ENCODE data around the gene GNG12.

- TF ChIP-seq EZH2 (IDR thresholded peaks at IDR 0.05; ENCODE audit: insufficient read depth, poor library complexity, severe bottlenecking) (no peak), EZH2phosphoT487 (IDR thresholded peaks at IDR 0.05; ENCODE audit: insufficient read depth, low read depth) (no peak)
These were observed 9.7 kb downstream of the GNG12 start for GRCh38 chr1:67823615-67824014.
